NCI-H1436 (cell line): ENCODE data around the gene BTBD2.
A peak's percentile ranks its signal among the peaks of the same experiment; 100 is the strongest.

Experiments
- DNase-seq: peaks from one replicate; lab custom pipeline; 2025; lab: John Stamatoyannopoulos, UW

The BTBD2 gene

DNA sequence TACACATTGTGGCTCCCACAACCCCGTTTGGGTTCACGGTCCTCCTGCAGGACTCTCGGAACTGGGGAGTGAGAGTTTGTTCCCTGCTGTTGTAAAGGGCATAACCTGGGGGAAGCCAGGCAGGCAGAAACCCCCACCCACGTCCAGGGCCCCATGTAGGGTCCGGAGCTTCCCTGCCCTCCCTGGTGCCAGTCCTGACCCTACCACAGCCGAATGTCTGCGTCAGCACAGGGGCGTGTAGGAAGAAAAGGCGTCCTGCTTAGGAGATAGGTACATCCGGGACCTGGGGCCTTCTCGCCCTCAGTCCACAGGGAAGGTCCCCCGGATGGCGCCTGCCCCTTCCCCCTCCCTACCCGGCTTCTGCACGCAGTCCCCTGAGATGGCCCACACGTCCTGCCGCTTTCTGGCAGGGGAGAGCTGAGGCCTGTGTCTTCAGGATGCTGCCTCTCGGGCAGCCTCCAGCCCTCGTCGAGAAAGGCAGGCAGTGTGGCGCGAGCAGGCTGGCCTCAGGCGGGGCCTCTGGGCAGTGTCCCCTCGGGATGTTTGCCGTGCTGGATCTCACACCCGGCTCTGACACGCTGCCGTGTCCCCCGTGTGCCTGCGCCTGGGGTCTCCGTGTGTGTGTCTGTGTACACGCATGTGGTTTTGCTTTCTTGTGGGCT, 55.5 kb downstream of the BTBD2 start:
- DNase-seq: no peak

DNA sequence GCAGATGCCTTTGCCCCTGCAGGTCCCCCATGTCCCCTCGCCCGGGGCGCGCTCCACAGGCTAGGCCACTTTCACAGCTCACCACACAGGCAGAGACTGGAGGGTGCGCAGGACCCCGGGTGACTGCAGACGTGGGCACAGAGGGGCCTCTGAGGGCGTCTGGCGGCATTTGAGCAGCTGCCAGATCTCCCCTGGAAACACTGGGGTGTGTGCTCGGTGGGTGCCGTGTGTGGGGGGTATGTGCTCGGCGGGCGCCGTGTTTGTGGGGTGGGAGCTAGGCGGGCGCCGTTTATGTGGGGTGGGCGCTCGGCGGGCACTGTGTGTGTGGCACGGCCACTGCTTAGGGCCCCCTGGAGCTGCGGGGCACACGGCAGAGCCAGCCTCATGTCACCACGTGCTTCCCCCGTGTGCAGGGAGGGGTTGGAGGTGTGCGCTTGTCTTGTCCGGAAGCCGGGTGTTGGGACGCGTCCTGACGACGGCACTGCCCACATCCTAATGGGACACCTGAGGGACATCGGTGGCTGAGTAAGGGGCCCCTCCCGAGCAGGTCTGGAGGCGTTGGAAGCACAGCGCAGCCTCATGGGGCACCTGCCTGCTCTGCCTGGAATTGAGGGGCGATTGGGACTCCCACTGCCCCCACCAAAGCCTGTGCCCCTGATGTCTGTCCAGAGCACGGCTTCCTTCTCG, 57.8 kb downstream of the BTBD2 start:
- no peak for DNase-seq

DNA sequence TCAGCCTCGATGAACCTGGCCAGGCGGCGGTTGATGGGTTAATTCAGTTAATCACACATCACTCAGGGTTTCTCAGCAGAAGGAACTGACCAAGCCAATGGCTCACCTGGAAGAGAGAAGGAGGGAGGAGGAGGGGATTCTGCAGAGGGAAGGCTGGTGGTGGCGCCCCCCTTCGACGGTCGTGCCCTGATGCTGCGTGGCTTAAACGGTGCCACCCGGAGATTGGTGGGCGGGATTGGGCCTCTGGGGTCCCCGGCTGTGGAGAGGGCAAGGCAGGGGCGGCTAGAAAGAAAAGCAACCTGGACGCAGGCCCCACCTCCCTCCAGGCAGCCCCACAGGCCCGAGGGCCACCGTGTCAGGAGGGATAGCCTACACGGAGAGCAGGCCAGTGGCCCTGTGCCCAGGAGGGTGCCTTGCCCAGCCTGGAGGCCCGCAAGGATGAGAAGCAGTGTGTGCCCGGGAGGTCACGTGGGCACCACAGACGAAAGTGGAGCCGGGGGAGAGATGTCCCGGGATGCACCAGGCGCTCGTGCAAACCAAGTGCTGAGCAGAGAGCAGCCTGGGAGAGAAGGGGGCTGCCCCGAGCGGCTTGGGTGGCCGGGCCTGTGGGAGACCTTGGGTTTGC, 58.5 kb downstream of the BTBD2 start:
- no peak for DNase-seq

DNA sequence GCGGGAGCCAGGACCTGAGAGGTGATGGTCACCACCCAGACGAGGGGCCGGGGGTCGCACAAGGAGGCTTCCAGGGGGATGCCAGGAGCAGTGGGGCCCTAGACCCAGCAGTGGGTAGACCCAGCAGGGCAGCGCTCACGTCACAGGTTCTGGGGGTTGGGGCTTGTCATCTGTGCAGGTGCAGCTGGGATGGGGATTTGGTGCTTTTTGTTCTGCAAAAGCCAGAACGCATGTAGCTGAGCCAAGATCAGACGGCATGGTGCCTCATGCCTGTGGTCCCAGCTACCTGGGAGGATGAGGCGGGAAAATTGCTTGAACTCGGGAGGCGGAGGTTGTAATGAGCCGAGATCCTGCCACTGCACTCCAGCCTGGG, 59.4 kb downstream of the BTBD2 start:
- DNase-seq: no peak

DNA sequence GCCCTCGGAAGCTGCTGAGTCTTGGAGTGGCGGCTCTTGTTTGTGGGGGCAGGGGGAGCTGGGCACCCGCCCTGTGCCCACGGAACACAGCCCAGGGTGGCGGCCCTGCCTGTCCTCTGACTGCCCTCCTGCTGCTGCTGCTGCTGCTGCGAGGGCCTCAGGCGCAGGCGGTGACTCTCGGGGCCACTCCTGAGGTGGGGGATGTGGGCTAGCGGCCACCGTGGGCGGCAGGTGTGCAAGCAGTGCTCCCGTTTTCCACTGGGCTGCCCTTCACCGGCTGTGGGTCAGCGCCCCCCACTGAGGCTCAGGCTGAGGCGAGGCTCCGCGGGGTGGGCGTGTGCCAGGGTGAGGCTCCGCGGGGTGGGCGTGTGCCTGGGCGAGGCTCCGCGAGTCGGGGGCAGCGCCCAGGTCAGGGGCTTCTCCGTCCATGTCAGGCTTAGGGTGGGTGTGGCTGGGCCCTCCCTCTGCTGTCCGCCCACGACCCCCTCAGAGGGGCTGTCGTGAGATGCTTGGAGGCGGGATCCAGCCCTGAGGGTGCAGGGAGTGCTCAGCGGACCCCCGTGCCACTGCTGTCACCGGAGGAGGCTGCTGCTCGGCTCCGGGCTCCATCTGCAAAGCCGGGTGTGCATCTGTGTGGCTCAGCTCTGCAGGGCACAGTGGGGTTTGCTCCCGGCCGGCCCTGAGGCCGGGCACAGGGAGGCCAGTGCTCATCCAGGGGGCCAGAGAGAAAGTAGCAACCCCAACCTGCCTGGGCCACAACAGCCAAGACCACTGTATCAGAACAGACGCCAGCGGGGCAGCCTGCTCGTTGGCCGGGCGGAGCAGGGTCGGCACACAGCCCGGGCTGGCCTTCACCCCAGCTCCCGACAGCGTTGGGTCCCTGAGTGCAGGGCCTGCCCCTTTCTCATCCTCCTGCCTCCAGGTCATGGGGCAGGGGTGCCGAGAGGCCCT, 60.1 kb downstream of the BTBD2 start:
- no peak for DNase-seq

DNA sequence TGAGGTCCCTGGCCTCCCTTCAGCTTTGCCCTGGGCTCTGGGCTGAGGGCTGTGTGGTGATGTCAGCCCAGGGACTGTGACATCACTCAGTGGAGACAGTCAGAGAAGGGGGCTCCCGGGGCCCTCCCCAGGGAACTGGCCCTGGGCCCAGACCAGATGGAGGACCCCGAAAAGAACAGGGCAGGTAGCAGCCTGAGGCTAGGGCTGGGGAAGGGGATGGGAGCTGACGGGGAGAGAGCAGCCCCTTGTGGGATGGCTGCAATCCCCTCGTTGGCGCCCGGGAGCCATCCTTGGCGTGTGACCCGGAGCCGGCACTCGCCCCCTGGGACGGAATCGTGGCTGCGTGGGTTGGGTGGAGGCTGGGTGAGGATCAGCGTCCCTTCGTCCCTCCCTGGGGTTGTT, 61.0 kb downstream of the BTBD2 start:
- DNase-seq: no peak

DNA sequence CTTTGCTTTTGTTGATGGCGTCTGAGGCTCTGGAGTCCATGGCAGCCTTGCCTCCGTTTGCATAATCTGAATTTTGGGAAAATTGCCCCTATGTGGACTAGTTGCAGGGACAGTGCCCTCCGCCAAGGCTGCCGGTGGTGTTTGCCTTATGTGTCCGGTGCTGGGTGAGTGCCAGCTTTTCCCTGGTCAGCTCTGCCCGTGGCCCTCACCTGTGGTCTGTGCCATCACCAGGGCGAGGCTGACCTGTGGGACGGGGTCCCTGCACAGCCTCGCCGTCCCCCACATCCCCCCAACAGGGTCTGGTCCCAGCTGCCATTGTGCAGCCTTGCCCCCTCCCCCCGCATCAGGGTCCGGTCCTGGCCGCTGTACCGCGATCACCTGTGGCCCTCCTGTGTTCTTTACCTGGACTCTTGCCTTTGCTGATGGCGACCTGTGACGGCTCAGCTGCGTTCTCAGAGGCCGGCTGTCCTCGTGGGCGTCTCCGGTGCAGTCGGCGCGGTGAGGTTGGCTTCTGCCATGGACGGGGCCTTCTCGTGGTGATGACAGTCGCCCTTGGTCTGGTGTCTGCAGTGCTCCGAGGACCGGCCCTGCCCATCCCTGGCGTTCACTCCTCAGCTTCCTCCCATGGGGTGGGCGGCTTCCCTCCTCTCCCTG, 61.9 kb downstream of the BTBD2 start:
- DNase-seq: no peak

DNA sequence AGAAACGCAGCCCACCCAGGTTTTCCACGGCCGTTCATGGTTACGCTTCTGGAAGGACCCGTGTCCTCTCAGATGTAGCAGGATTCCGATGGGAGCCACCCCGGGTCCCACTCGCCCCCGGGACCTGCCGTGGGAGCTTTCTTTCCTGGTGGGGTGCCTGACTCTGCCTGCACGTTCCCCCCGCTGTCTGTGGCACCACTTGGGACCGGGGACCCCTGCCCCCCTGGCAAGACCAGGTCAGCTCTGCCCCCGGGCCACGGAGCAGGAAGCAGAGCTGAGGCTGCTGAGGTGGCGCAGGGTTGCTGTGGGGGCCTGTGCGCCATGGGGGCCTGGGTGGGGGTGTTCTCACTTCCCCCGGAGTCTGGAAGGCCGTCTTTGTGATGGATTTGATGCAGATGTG, 62.5 kb downstream of the BTBD2 start:
- DNase-seq: no peak

DNA sequence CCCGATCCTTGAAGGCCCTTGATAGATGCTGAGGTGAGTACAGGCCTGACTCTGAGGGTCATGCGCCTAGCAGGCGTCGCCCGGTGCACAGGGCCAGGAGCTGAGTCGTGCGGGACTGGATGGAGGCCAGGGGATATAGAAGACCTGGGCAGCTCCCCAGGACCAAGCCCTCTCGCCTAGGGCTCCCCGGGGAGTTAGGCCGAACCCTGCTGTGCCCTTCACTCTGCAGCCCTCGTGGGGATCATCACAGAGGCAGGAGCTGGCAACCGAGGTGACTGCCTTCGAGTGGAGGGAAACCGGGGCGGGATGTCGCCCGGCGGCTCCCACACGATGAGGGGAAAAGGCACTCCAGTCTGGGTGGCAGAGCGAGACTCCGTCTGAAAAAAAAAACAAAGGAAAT, 62.9 kb downstream of the BTBD2 start:
- DNase-seq: no peak

DNA sequence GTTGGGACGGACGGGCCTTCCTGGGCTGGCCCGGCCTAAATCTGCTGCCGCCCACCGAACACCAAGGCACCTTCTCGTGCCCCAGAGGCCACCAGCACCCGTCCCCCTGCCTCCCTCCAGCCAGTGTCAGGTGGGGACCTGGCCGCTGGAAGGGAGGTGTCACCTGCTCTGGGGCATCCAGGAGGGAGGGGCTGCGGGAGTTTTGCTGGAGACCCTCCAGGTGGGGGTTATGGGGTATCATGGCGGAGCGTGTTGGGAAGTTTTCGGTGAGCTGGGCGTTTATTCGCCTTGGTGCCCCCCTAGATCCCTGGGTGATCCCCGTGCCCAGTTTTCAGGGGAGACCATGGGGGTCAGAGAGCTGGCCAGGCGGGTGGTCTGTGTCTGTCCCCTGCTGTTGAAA, 64.9 kb downstream of the BTBD2 start:
- DNase-seq: no peak

DNA sequence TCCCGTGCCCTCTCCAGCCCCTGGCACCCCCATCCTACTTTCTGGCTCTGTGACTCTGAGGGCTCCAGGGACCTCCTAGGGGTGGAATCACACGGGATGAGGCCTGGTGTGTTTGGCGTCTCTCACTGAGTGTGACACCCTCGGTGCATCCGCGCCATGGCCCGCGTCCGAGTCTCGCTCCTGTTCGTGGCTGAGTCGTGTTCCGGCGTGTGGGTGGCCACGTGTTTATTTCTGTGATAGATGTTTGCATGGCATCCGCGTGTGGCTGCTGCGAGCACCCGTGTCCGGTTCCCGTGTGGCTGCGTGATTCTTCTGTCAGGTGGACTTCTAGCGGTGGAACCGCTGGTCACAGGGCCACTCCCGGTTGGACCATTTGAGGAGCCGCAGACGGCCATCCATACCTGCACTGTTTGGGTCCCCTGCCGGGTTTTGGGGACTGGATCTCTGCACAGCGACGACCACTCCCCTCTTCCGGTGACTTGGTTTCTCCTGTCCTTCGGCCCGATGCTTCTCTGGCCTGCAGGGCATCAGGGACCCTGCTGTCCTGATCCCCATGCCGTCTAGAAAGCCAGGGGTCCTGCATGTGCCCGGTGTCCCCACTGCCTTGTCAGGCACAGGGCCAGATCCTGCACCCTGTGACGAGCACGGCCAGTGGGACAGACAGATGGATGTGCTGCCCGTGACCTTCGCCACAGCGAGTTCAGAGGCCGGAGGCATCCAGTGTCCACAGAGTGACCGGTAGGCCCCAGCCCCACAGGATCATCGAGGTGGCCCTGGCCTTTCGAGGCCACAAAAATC, 66.0 kb downstream of the BTBD2 start:
- DNase-seq: no peak

DNA sequence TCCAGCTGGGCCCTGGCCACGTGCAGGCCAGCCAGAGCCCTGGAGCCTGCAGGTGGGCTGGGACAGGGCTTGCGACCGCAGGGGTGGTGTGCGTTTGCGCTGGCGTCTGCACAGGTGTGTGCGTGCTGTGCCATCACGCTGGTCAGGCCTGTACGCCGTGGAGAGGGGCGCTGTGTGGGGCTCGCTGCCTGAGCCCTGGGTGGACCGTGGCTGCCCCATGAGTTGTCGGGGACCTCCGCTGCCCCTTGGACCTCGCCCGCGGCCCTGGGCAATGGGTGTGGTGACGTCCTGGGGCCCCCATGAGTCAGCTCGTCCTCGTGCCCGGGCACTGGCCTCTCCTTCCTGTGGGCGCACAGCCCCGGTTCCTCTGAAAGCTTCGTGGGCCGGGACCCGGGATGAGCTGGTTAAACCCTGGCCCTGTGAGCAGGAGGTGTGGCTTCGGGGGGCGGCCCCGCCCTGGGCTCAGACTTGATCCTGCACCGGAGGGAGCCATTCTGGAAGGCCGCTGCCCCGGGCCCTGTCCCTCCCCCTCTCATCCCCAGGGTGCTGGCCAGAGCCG, 67.8 kb downstream of the BTBD2 start:
- DNase-seq: no peak

DNA sequence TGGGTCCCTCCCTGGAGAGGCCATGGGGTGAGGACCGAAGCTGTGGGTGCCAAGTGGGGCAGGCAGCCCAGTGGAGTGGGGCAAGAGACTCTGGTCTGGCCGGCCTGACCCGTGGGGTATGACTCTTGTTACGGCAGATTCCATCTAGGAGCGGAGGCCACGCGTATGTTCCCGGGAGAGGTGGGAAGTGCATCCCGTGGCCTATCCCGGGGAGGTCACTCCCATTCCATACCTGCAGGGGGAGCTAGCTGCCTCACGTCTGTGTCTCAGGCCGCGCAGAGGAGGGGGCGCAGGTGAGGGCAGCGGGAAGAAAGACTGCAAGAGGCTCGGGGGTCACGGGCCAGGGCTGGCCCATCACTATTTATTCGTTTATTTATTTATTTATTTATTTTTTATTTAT, 69.6 kb downstream of the BTBD2 start:
- DNase-seq: peak; percentile 11

DNA sequence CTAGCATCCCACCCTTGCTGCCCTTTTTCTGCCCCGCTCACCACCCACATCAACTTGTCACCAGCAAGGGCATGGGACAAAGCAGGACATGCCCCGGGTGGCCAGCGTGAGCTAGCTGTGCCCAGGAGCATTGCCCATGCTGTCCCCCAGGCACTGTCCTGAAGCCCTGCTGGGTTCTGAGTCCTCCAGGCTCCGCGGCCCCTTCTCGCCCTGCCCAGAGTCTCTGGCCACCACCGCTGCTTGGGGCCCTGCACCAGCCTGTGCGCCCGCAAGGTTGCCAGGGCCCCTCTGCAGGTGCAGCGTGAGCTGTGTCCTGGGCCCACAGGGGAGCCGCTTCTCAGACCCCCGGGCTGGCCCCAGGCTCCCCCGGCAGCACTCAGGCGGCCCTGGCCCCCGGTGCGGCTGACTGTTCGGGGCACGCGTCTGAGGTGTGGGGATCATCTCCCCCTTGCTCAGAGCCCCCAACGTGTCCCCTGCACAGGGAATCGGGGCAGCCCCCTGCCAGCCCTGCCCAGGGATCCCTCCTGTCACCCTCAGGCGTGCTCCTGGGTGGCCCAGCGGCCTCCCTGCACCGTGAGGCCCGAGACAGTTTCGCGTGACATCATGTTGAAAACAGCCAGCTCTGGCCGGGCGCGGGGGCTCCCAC, 70.5 kb downstream of the BTBD2 start:
- no peak for DNase-seq

DNA sequence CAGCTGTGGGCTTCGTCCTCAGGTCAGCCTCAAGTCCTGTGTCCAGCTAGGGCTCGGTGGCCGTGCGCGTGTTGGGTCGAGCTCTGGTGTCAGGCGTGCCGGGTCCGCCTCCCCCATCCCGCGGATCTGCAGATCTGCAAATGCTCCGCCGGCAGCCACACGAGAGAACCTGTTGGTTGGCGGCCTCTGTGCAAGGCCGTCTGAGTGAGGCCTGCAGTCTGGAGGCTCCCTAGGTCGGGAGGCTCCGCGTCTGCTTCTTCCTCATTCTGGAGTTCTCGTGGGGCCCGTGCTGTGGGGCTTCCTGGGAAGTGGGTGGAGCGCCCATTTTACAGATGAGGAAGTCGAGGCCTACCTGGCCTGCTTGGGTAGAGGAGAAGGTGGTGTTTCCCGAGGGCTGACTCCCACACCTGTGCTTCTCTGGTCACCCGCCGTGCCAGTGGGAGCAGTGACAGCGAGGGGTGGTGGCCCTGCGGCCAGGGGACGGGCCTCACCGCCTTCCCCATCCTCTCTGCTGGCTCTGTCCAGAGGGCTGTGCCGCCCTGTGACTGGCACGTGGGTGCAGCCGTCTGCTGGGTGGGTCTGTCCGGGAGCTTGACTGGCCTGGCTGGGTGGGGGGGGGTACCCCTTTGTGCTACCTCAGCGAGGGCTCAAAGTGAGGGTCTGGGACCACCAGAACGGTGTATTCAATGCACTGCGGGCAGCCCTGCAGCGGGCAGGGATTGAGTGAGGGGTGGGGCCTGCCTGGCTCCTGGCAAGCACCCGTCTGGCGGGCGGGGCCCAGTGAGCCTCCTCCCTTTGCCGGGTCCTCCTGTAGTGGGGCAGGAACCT, 71.2 kb downstream of the BTBD2 start:
- no peak for DNase-seq

DNA sequence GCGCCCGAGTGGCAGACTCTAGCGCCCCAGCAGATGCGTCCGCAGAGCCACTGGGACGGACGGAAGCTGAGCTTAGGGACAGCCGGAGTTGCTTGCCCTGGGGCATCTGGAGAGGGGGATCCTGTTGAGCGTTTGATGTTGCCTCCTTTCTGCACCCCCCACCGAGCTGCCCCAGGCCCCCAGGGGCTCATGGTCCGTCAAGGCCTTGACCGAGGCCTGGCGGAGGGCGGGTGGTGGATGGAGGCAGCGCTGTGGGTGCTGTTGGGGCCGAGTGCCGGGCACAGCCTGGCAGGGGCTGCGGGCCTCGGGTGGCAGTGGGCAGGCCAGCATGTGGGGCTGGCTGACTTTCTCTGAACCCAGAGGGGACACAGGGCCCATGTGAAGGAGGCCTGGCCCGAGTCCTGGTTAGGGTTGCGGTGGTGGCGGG, 71.8 kb downstream of the BTBD2 start:
- DNase-seq: no peak

DNA sequence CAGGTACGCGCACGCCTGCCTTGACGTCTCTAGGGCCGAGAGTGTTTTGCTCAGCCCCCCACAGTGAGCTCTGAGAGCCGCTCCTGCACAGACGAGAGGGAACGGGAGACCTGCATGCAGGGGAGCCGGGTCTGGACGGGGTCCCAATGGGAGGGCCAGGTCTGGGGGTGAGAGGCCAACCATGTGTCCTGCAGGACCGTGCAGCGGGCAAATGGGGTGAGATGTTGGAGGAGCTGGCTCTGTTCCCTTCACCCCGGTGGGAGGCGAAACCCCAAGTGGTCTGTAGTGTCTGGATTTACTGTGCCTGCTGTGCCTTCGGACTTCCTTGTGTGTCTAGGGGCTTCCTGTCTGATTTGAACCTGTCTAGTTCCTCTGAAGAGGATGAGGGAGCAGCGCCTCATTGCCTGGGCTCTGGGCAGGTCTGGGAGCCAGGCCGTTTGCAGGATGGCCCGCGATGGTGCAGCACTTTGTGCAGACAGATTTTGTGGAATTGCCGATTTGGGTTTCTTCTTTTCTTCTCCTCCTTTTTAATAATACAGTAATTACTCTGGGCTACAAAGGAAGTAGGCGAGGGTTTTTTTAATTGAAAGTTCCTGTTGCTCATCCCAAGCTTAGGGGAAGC, 72.5 kb downstream of the BTBD2 start:
- DNase-seq: no peak

DNA sequence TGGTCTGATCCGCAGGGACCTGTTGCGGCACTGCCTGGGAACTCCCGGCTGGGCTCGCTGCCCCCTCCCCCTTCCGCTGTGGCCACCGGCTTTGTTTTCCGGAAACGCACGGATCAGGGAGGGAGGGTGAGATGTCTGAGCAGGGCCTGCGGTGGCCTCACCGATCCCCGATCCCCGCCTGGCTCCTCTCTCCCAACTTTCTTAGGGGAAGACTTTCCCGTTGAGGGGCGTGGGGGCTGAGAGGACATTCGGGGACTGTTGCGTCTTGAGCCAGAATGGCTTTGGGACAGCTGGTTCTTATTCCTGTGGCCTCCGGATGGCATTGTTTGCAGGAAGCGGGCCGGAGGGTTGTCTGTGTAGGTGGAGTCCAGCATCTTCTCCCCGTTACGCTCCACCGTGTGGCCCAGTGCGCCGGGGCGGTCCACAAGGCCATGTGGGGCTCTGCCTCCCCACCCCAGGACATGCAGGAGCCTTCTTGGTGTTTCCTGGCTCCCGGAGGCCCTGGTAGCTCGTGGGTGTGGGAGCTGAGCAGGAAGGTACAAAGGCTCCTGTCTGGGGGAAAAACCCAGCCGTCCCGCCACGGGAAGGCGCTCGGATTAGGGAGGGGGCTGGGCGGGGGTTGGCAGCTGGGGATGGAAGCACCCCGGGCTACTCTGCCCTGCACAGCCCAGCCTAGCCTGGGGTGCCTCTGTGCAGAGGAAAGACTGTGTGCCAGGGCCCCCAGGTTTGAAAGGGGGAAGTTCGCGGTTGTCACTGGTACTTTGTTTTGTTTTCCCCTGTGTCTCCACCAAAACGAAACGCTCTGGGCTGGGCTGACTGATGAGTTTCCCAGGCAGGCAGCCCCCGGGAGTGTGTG, 73.2 kb downstream of the BTBD2 start:
- peak; percentile 30 for DNase-seq
